GM18907 (cell line): ENCODE measurements around the gene MYO3B.

Experiments used
- ATAC-seq: cut with Tn5 transposase; IDR thresholded peaks from one replicate; pipeline ENCODE4 v1.9.1; 2021; ENCODE audit warnings: mild to moderate bottlenecking, moderate library complexity; ENCODE audit not compliant: unreplicated experiment

The MYO3B gene

GRCh38 chr2:170361090-170361936, 183.4 kb downstream of the MYO3B start:
- peak; percentile 73 for ATAC-seq

DNA sequence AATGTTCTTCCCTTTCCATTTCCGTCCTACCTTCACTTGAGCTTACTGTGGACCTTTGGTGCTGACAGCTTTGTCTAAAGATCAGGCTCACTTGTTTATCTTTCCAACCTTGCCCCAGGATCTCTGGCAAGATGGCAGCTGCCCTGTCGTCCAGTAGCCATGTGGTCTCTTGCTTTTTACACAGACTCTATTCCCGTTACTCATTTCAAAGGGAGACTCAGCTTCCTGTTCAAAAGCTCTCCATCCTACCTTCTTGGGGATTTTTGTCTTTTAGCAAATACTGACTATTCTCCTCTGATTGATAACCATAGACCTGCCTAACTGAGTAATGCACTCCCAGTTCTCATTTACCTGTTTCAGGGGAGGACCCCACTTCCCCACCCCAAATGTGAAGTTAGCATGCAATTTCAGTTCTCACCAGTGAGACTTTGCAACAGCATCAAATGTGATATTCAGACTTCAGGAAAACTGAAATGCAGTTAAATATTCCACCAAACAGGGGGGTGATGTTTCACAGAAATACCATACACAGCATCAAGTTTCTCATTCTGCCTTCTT, 184.4 kb downstream of the MYO3B start:
- ATAC-seq, result no peak

GRCh38 chr2:170362871-170363631, 185.1 kb downstream of the MYO3B start:
- ATAC-seq, result no peak

- no peak for ATAC-seq
Measured at GRCh38 chr2:170365003-170365402, 187.1 kb downstream of the MYO3B start.

- ATAC-seq, result no peak
Measured at GRCh38 chr2:170365686-170366085, 187.7 kb downstream of the MYO3B start.

- no peak for ATAC-seq
Measured at GRCh38 chr2:170368370-170368769, 190.4 kb downstream of the MYO3B start.

GRCh38 chr2:170369228-170369627, 191.3 kb downstream of the MYO3B start:
- ATAC-seq, result no peak

GRCh38 chr2:170369894-170370293, 191.9 kb downstream of the MYO3B start:
- no peak for ATAC-seq

- no peak for ATAC-seq
Measured at GRCh38 chr2:170371231-170371998, 193.5 kb downstream of the MYO3B start.

DNA sequence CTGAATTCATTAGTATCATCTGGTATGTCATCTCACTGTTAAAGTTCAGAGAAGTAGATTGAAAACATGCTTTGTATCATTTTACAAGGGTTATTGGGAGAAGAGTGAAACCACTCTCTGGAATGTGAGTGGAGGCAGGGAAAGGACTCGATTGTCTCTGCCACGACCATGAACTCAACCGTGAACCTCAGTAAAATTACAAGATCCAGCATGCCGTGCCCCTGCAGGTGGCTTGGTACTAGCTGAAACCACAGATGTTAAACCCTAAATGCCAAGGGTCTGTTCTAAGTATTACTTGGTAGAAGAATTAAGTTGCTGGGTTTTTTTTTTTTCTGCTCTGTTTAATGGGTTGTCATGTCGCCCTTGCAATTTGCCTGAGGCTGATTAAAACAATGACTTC, 197.2 kb downstream of the MYO3B start:
- ATAC-seq, result no peak

DNA sequence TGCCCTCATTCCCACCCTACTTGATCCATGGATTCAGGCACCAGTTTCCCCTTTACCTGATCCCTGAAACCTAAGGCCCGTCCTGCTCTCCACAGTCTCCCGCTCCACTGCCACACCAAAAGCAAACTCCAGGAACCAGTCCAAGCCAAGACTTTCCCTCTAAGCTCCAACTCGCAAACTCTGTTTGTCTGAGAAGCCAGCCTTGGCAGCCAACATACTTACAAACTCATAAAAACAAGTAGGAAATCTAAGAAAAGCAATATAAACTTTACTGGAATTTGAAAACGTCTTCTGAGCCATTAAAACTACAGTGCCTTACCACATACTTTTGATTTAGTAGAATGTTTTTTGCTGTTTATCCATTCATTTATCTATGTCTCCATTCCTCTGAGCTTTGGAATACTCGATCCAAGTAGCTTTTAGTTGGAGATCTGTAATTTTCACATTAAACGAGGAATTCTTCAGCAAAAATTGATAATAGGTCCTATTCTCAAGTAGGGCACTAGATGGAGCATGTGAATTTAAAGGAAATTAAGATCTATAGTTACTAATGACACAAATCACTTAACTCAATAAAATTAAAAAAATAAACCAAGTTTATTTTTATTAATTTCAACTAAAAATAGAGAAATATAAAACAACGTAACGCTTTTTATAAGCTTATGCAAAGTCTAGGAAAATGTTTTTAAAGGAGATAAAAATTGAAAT, 199.7 kb downstream of the MYO3B start:
- ATAC-seq, result no peak

- ATAC-seq, result no peak
Measured at GRCh38 chr2:170380267-170380666, 202.3 kb downstream of the MYO3B start.

- ATAC-seq, result no peak
Measured at GRCh38 chr2:170381678-170382077, 203.7 kb downstream of the MYO3B start.

DNA sequence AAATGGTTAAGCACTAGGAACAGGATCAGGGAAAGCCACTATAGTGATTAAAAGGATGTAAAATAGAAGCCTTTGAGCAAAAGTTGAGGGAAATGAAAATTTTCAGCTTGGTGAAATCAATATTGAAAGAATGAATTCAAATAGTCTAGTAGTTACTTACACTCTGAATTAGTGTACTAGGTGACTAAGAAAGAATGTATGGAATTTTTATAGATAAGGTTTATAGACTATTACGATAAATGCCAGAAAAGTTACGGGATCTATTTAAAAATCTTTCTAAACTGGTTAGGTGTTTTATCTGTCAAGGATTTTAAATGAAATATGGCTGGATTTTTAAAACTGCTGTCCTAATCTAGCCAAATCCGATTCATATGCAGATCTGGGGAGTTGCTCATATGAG, 208.6 kb downstream of the MYO3B start:
- ATAC-seq, result no peak

GRCh38 chr2:170391018-170391417, 213.1 kb downstream of the MYO3B start:
- no peak for ATAC-seq

DNA sequence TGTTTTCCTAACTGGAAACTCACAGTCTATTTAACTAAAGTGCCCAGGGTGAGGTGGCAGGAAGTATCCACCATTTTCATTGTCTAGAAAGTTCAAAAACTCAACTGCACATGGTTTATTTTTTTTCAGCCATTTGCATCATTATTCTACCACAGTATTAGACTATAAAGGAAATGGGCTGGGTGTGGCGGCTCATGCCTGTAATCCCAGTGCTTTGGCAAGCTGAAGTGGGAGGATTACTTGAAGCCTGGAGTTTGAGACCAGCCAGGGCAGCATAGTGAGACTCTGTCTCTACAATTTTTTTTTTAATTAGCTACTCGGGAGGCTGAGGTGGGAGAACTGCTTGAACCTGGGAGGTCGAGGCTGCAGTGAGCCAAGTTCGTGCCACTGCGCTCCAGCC, 213.8 kb downstream of the MYO3B start:
- no peak for ATAC-seq

GRCh38 chr2:170393861-170394498, 216.0 kb downstream of the MYO3B start:
- no peak for ATAC-seq

DNA sequence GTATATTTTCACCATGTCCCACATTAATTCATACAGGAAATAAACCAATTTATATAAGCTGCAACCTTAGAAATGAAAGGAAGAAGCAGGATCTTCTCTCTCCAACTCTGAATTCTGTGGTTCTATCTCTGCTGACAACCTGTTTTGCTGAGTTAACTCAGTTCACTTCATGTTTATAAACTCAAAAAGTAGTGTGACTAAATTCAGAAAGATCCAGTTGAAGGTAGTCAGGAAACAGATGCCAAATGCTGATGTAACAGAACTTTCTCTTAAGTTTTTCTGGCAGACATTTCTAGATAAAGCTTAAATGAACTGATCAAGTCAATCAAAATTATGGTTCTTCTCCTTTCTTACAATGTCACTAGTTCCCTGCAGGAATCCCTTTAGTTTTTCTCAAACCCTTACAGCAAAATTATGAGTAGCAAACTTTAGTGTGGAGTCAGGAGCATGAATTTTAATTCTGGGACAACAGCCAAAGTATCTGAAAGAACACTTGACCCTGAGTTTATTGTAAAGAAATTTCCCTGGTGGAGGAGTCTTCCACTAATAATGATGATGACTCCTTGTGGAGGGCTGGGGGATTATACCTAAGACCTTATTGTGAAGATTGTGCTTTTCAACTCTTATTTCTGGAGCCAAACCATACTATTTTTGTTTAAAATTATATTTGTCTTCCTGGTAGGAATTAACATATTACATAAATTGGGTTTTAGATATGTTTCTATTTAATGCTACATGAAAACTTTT, 216.9 kb downstream of the MYO3B start:
- no peak for ATAC-seq

DNA sequence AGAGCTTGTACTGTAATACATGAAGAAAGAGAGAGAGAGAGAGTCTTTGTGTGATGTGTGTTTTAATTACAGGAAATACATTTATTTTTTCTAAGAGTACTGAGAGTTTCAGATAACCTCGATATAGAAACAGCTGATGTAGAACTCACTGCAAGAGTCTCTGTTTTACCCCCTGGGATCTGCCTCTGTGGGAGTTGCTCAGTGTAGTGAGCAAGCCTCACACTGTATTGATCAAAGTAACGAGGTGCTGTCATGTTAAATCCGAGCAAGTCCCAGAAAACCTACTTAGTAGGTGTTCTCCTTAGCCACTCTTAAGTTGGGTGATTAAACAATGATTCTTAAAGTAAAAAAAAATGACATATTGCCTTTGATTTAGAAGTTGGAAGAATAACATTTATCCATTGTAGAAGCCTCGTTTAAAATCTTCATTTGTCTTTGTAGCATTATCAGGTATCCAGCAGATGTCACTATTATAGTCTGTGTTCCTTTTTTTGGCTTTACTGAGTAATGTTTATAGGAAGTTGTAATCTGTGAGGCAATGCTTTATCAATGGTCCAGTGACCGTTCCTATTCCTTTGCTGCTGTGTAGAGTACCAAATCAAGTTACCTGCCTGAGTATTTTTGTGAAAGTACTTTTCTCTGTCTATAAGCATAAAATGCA, 219.0 kb downstream of the MYO3B start:
- ATAC-seq, result no peak
